DMS79 treated with DMSO at 0.1 percent for 48 hours (cell line): Measurements from ENCODE around the gene SCYL1.

ENCODE experiments used
- DNase-seq: peaks from one replicate; lab custom pipeline; 2025; lab: John Stamatoyannopoulos, UW

The SCYL1 gene

GRCh38 chr11:65536412-65537295 lies 11.8 kb downstream of the SCYL1 start:
- DNase-seq = no peak

- no peak for DNase-seq
These were observed 12.4 kb downstream of the SCYL1 start for GRCh38 chr11:65537296-65537597.

- DNase-seq = no peak
These were observed 12.8 kb downstream of the SCYL1 start for GRCh38 chr11:65537620-65538231.

- no peak for DNase-seq
These were observed 13.5 kb downstream of the SCYL1 start for GRCh38 chr11:65538232-65538914.

- DNase-seq = no peak
These were observed 14.2 kb downstream of the SCYL1 start for GRCh38 chr11:65538915-65539743.

GRCh38 chr11:65539744-65540289 lies 14.9 kb downstream of the SCYL1 start:
- no peak for DNase-seq

GRCh38 chr11:65540290-65541092 lies 15.6 kb downstream of the SCYL1 start:
- peak; percentile 29 for DNase-seq

GRCh38 chr11:65541093-65541982 lies 16.5 kb downstream of the SCYL1 start:
- DNase-seq = no peak

GRCh38 chr11:65542738-65543390 lies 18.0 kb downstream of the SCYL1 start:
- no peak for DNase-seq

- no peak for DNase-seq
These were observed 21.0 kb downstream of the SCYL1 start for GRCh38 chr11:65545853-65546216.

- DNase-seq = peak; percentile 83
These were observed 21.5 kb downstream of the SCYL1 start for GRCh38 chr11:65546217-65546958.

GRCh38 chr11:65547446-65548125 lies 22.7 kb downstream of the SCYL1 start:
- DNase-seq = no peak

- no peak for DNase-seq
These were observed 23.5 kb downstream of the SCYL1 start for GRCh38 chr11:65548395-65548794.

- no peak for DNase-seq
These were observed 24.2 kb downstream of the SCYL1 start for GRCh38 chr11:65549096-65549495.

GRCh38 chr11:65551572-65552387 lies 26.9 kb downstream of the SCYL1 start:
- peak; percentile 67 for DNase-seq

- DNase-seq = peak; percentile 40
These were observed 27.6 kb downstream of the SCYL1 start for GRCh38 chr11:65552388-65552951.
